ENCODE results near the gene PPP1R36. TPM values are rescaled to one million over a fixed set of nuclear protein-coding genes. Genes with fewer than 3 reads are reported as not detected.

PPP1R36 gene
- total RNA-seq, 1 experiment from 2014 or later, result 0.34 TPM

GRCh38 chr14:64508215-64508776 lies 41.5 kb upstream of the PPP1R36 start:
- ChIA-PET CTCF (no interaction called here), POLR2A (ENCODE audit: low non-redundant PET) (no interaction called here)
- peak overlapping the region; percentile 7 for H3K27ac ChIP-seq (ENCODE audit: low read depth, low read length, poor library complexity, severe bottlenecking)
- no peak for TF ChIP-seq CTCF (conservative IDR thresholded peaks at IDR 0.05; ENCODE audit: low read depth, low read length)
- TF ChIP-seq EZH2 (IDR thresholded peaks at IDR 0.05; ENCODE audit: borderline replicate concordance, low read depth, low read length, poor library complexity, severe bottlenecking), result no peak
- no peak overlapping the region for H3K4me3 ChIP-seq (ENCODE audit: low read depth, low read length, poor library complexity, severe bottlenecking)
- no peak for DNase-seq (ENCODE audit: low spot score)
- no peaks in the 10 kb centered on the region for H3K36me3 ChIP-seq (ENCODE audit: insufficient read depth, low read length, poor library complexity, severe bottlenecking)
- H3K27me3 ChIP-seq (replicated peaks; ENCODE audit: insufficient read depth, low read depth, low read length, poor library complexity), result no peaks in the 10 kb centered on the region
- intact Hi-C loops (cut with micrococcal nuclease; ENCODE audit: unreplicated experiment), result no loop called here
- H3K4me1 ChIP-seq (ENCODE audit: insufficient read depth, low read length, poor library complexity, severe bottlenecking), result peaks cover 34% of the 10 kb centered on the region
- BruUV-seq (replicated peaks), result no TSS peak
- H3K9me3 ChIP-seq (ENCODE audit: low read depth, low read length, poor library complexity, severe bottlenecking), result no peaks in the 10 kb centered on the region

GRCh38 chr14:64509036-64509435 lies 40.7 kb upstream of the PPP1R36 start:
- ChIA-PET POLR2A (ENCODE audit: low non-redundant PET) (no interaction called here), CTCF (no interaction called here)
- no peak for DNase-seq (ENCODE audit: low spot score)
- Histone ChIP-seq H3K4me1 (ENCODE audit: insufficient read depth, low read length, poor library complexity, severe bottlenecking) (peaks cover 34% of the 10 kb centered on the region), H3K9me3 (ENCODE audit: low read depth, low read length, poor library complexity, severe bottlenecking) (no peaks in the 10 kb centered on the region), H3K36me3 (ENCODE audit: insufficient read depth, low read length, poor library complexity, severe bottlenecking) (no peaks in the 10 kb centered on the region), H3K27ac (ENCODE audit: low read depth, low read length, poor library complexity, severe bottlenecking) (no peak overlapping the region), H3K4me3 (ENCODE audit: low read depth, low read length, poor library complexity, severe bottlenecking) (no peak overlapping the region), H3K27me3 (replicated peaks; ENCODE audit: insufficient read depth, low read depth, low read length, poor library complexity) (no peaks in the 10 kb centered on the region)
- BruUV-seq (replicated peaks), result no TSS peak
- TF ChIP-seq EZH2 (IDR thresholded peaks at IDR 0.05; ENCODE audit: borderline replicate concordance, low read depth, low read length, poor library complexity, severe bottlenecking) (no peak), CTCF (conservative IDR thresholded peaks at IDR 0.05; ENCODE audit: low read depth, low read length) (no peak)
- intact Hi-C loops (cut with micrococcal nuclease; ENCODE audit: unreplicated experiment), result no loop called here

- intact Hi-C loops (cut with micrococcal nuclease; ENCODE audit: unreplicated experiment), result loop anchor here (5.0 kb wide), 1 partner anchor 126 kb away; no protein-coding TSS in a partner anchor
- peak overlapping the region; percentile 13 for H3K27ac ChIP-seq (ENCODE audit: low read depth, low read length, poor library complexity, severe bottlenecking)
- no peaks in the 10 kb centered on the region for H3K27me3 ChIP-seq (replicated peaks; ENCODE audit: insufficient read depth, low read depth, low read length, poor library complexity)
- CTCF ChIA-PET, result interaction anchor here (0.8 to 1.0 kb wide), 2 partner anchors 10 to 27 kb away, joined by 3 to 4 read pairs; no protein-coding TSS in a partner anchor
- H3K9me3 ChIP-seq (ENCODE audit: low read depth, low read length, poor library complexity, severe bottlenecking), result no peaks in the 10 kb centered on the region
- no TSS peak for BruUV-seq (replicated peaks)
- no peak overlapping the region for H3K4me3 ChIP-seq (ENCODE audit: low read depth, low read length, poor library complexity, severe bottlenecking)
- DNase-seq (ENCODE audit: low spot score), result peak; percentile 84
- TF ChIP-seq CTCF (conservative IDR thresholded peaks at IDR 0.05; ENCODE audit: low read depth, low read length) (peak; percentile 95), EZH2 (IDR thresholded peaks at IDR 0.05; ENCODE audit: borderline replicate concordance, low read depth, low read length, poor library complexity, severe bottlenecking) (no peak)
- POLR2A ChIA-PET (ENCODE audit: low non-redundant PET), result interaction anchor here (0.7 kb wide), 1 partner anchor 1597 kb away, joined by 3 read pairs; no protein-coding TSS in a partner anchor
- peaks cover 34% of the 10 kb centered on the region for H3K4me1 ChIP-seq (ENCODE audit: insufficient read depth, low read length, poor library complexity, severe bottlenecking)
- H3K36me3 ChIP-seq (ENCODE audit: insufficient read depth, low read length, poor library complexity, severe bottlenecking), result no peaks in the 10 kb centered on the region
Observed at GRCh38 chr14:64510825-64511671, 38.7 kb upstream of the PPP1R36 start.

Measured in A673 (cell line).